ENCODE data around the gene ZBTB44.

DNA sequence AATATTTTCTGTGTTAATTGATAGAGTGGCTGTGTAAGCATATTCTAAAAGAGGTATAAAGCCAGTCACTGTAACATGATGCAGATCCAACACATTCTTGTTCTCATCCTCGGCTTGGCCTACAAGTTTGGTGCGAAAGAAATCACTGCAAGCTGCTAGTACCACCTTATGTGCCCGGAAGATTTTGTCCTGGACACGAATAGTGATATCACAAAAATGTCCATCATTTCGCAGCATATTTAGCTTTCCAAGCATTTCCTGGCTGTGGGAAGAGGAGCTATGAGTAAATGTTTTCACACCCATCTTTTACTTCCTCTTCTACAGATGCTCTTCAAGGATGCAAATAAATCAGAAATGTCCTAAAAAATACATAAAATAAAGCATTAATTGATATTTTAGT, 53.1 kb downstream of the ZBTB44 start:
- TF ChIP-seq, protein P1, sequence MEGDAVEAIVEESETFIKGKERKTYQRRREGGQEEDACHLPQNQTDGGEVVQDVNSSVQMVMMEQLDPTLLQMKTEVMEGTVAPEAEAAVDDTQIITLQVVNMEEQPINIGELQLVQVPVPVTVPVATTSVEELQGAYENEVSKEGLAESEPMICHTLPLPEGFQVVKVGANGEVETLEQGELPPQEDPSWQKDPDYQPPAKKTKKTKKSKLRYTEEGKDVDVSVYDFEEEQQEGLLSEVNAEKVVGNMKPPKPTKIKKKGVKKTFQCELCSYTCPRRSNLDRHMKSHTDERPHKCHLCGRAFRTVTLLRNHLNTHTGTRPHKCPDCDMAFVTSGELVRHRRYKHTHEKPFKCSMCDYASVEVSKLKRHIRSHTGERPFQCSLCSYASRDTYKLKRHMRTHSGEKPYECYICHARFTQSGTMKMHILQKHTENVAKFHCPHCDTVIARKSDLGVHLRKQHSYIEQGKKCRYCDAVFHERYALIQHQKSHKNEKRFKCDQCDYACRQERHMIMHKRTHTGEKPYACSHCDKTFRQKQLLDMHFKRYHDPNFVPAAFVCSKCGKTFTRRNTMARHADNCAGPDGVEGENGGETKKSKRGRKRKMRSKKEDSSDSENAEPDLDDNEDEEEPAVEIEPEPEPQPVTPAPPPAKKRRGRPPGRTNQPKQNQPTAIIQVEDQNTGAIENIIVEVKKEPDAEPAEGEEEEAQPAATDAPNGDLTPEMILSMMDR (IDR thresholded peaks at IDR 0.05; ENCODE audit: borderline replicate concordance, extremely low read depth, low read length, poor library complexity, severe bottlenecking): no peak
- no peak for TF ChIP-seq EZH2 (IDR thresholded peaks at IDR 0.05; ENCODE audit: borderline replicate concordance, low read depth, low read length, severe bottlenecking)

All from DND-41 (cell line).